DMS 273 treated with DMSO at 0.1 percent for 48 hours (cell line): ENCODE results near the gene MKLN1.
"Not testable (repeated sequence)": the region's sequence is repeated elsewhere in the genome, so short reads cannot be mapped to it uniquely, and the experiment has no call there.

Experiments
- DNase-seq: peaks from one replicate; lab custom pipeline; 2025; lab: John Stamatoyannopoulos, UW

MKLN1 gene

GRCh38 chr7:131312838-131313237 lies 14.8 kb upstream of the MKLN1 start:
- no peak for DNase-seq

DNA sequence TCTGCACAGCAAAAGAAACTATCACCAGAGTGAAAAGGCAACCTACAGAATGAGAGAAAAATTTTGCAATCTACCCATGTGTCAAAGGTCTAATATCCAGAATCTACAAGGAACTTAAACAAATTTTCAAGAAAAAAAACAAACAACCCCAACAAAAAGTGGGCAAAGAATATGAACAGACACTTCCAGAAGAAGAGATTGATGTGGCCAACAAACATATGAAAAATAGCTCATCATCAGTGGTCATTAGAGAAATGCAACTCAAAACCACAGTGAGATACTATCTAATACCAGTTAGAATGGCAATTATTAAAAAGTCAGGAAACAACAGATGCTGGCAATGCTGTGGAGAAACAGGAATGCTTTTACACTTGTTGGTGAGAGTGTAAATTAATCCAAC lies 7.1 kb upstream of the MKLN1 start:
- DNase-seq = no peak

DNA sequence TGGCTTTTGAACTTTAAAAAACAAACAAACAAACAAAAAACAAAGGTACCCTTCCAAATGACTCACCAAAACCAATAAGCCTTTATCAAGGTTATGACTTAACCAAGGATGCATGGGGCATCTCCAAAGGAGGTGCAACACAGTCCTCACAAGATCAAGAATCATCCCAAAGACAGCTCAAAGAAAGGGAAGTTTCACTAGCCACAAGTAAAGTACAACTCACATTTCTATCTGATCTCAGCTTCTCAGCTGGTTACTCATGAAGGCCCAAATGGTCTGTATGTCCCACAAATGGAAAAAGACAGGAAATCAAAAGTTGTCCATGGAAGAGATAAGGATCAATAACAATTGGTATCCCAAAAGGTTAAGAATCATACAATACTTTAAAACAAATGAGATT lies 6.0 kb upstream of the MKLN1 start:
- no peak for DNase-seq

DNA sequence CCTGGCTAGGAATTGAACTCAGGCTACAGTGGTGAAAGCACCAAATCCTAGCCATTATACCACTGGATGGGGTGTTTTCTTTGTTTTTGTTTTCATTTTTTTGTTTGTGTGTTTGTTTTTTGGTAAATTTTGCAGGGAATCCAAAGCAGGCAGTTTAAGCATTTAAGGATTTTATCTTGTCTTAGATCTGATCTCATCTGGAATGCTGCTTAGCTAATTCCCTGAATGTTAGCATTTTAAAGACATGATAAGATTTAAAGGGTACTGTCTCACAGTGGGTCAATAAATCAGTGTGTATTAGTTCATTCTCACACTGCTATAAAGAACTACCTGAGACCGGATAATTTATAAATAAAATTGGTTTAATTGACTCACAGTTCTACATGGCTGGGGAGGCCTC lies 5.6 kb upstream of the MKLN1 start:
- DNase-seq = no peak

GRCh38 chr7:131322861-131323260 lies 4.8 kb upstream of the MKLN1 start:
- no peak for DNase-seq

DNA sequence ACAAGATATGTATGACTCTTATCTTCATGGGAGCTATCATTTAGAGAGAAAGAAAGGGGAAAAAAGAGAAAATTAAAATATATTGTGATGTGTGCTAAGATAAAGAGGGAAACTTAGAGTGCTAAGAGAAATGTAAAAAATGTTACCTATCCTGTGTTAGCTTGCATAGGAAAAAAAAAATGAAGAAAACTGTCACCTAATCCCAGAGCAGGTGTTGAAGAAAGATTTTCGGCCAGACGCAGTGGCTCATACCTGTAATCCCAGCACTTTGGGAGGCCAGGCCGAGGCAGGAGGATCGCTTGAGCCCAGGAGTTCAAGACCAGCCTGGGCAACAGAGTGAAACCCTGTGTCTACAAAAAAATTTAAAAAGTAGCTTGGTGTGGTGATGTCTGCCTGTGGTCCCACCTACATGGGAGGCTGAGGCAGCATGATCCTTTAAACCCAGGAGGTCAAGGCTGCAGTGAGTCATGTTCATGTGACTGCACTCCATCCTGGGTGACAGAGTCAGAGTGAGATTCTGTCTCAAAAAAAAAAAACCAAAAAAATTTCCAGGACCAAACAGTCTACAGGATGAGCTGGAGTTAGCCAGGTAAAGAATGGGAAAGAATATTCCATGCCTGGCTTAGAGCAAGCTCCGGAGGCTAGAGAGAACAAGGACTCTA lies 2.4 kb upstream of the MKLN1 start:
- no peak for DNase-seq

DNA sequence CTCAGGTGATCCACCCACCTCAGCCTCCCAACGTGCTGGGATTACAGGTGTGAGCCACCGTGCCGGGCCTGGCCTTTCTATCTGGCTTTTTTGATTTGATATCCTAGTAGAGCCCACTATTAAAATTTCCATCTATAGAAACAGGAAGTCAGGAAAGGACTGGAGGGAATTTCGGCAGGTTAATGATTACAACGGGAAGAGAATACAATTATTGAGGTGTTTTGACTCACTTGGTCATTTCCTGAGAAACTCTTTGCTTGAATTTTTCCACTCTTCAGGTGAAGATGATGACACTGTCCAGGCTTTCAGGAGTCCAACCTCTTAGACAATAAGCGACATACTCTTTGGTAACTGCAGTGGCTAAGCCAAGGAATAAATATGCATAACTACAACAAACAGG lies 1.1 kb upstream of the MKLN1 start:
- DNase-seq = no peak

- peak; percentile 70 for DNase-seq
Observed at GRCh38 chr7:131327049-131327625, 539 bp upstream of the MKLN1 start.

GRCh38 chr7:131328377-131329175 lies 900 bp downstream of the MKLN1 start:
- no peak for DNase-seq

GRCh38 chr7:131329176-131329570 lies 1.5 kb downstream of the MKLN1 start:
- no peak for DNase-seq

DNA sequence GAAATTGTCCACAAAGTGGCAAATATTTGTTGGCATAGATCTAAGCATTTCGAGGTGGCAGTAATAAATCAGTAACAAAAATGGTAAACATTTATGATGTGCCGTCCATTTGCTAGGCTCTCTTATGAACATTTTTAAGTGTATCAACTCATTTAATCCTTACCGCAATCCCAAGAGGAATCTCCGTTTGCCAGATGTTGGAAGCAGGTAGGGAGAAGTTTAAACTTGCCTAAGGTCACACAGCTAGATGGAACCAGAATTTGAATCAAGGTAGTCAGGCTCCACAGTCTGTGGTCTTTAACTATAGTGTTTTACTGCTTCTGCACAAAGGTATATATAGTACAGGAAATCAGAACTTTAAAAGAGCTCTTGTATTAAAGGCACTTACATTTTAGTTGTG lies 2.6 kb downstream of the MKLN1 start:
- DNase-seq = no peak

GRCh38 chr7:131331806-131332205 lies 4.1 kb downstream of the MKLN1 start:
- no peak for DNase-seq

- DNase-seq = not testable (repeated sequence)
Observed at GRCh38 chr7:131332729-131333128, 5.1 kb downstream of the MKLN1 start.

GRCh38 chr7:131335639-131336381 lies 8.1 kb downstream of the MKLN1 start:
- DNase-seq = no peak

GRCh38 chr7:131336956-131337355 lies 9.3 kb downstream of the MKLN1 start:
- DNase-seq = no peak

- no peak for DNase-seq
Observed at GRCh38 chr7:131338173-131338572, 10.5 kb downstream of the MKLN1 start.

- DNase-seq = no peak
Observed at GRCh38 chr7:131338691-131339390, 11.2 kb downstream of the MKLN1 start.

- no peak for DNase-seq
Observed at GRCh38 chr7:131341690-131342089, 14.0 kb downstream of the MKLN1 start.

DNA sequence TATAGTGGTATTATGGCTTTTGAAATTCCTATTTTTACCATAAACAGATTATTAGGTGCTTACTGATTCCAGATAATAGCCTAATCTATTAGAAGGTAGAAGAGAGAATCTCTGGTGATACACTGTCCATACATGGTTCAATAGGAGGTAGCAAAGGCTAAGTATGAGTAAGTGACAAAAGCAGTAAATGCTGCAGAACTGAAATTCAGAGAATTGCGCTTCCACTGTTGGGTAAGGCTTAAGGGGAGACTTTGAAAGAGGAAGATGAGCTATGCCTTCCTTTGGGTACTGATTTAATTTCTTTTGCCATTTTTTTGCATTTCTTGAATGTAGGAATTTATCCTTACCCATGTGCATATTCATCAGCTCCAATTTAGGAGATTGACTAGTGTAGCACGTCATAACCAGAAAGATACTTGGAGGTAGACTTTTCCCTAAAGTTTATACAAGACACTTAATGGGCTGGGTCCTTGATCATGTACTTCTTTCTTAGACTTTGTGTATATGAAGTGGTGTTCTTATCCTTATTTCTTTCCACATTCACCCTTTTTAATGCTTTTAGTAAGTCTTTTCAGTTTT lies 15.3 kb downstream of the MKLN1 start:
- no peak for DNase-seq

GRCh38 chr7:131346885-131347592 lies 19.4 kb downstream of the MKLN1 start:
- DNase-seq = no peak

DNA sequence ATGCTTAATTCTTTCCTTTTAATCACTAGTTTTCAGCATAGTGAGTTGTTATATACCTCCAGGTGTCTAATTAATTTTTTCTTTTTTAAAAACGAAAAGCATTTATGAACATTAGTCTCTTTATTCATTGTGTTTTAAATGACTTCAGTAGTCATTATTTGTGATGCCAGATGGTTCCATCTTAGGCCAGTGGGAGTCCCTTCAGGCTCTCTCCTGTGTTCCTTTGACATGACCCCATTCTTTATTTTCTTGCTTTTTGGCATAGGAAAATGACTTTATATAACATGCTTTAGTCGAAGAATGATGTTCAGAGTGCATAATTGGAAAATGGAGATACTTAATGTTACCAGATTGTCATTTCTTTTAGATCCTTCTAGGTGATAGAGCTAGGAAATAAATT lies 24.4 kb downstream of the MKLN1 start:
- no peak for DNase-seq
